Activated T-helper 9 cell treated with anti-CD3 and anti-CD28 coated beads, Interleukin-2, amount 50 U/mL, for 16 hours (primary cell): Measurements from ENCODE around the gene PRR20E.
"Not testable (repeated sequence)": the region's sequence is repeated elsewhere in the genome, so short reads cannot be mapped to it uniquely, and the experiment has no call there.

Experiments
- DNase-seq: peaks from one replicate; pipeline ENCODE4 v3.0.0-alpha.2; 2020; ENCODE audit warnings: low read depth

PRR20E gene

GRCh38 chr13:57166897-57167296, at the start of gene PRR20E:
TSS of gene PRR20E (plus strand) at chr13:57167197. CDS start at chr13:57167584, 387 bp downstream.
- DNase-seq, result not testable (repeated sequence)

GRCh38 chr13:57123681-57124080, 43.3 kb upstream of the PRR20E start:
- no peak for DNase-seq

- DNase-seq, result no peak
Measured at GRCh38 chr13:57128909-57129308, 38.1 kb upstream of the PRR20E start.

GRCh38 chr13:57136093-57136492, 30.9 kb upstream of the PRR20E start:
- no peak for DNase-seq

GRCh38 chr13:57137585-57137984, 29.4 kb upstream of the PRR20E start:
- no peak for DNase-seq

GRCh38 chr13:57138988-57139387, 28.0 kb upstream of the PRR20E start:
- no peak for DNase-seq

- DNase-seq, result not testable (repeated sequence)
Measured at GRCh38 chr13:57139781-57140180, 27.2 kb upstream of the PRR20E start.

- DNase-seq, result not testable (repeated sequence)
Measured at GRCh38 chr13:57140235-57140968, 26.6 kb upstream of the PRR20E start, which contains the start of gene PRR20A. TSS of gene PRR20A (plus strand) at chr13:57140918. CDS start at chr13:57141305, 387 bp downstream.

GRCh38 chr13:57147188-57147587, 19.8 kb upstream of the PRR20E start, which contains the start of gene PRR20B:
TSS of gene PRR20B (plus strand) at chr13:57147488. CDS start at chr13:57147875, 387 bp downstream.
- not testable (repeated sequence) for DNase-seq

GRCh38 chr13:57148106-57148505, 18.9 kb upstream of the PRR20E start:
- DNase-seq, result not testable (repeated sequence)

GRCh38 chr13:57153761-57154160, 13.2 kb upstream of the PRR20E start, which contains the start of gene PRR20C:
TSS of gene PRR20C (plus strand) at chr13:57154061. CDS start at chr13:57154448, 387 bp downstream.
- DNase-seq, result not testable (repeated sequence)

- not testable (repeated sequence) for DNase-seq
Measured at GRCh38 chr13:57160332-57160731, 6.7 kb upstream of the PRR20E start, which contains the start of gene PRR20D. TSS of gene PRR20D (plus strand) at chr13:57160632. CDS start at chr13:57161019, 387 bp downstream.

GRCh38 chr13:57191667-57192066, 24.7 kb downstream of the PRR20E start:
- no peak for DNase-seq

GRCh38 chr13:57212989-57213388, 46.0 kb downstream of the PRR20E start:
- DNase-seq, result no peak
